ENCODE data around the gene STX10.
A peak's percentile ranks its signal among the peaks of the same experiment; 100 is the strongest.

Gene STX10

GRCh38 chr19:13115936-13116281, 34.3 kb downstream of the STX10 start:
- H4K20me1 ChIP-seq (ENCODE audit: control insufficient read depth, insufficient read depth, low read depth, low read length) = peaks cover 16% of the 10 kb centered on the region; the same call in 1 of the 2 replicates
- H3K4me1 ChIP-seq (ENCODE audit: control insufficient read depth, low read length) = peaks cover 39% of the 10 kb centered on the region
- TF ChIP-seq EZH2phosphoT487 (IDR thresholded peaks at IDR 0.05; ENCODE audit: borderline replicate concordance, low read length) (no peak), CTCF (IDR thresholded peaks at IDR 0.05; ENCODE audit: low read depth, low read length, poor library complexity, severe bottlenecking) (no peak)
- H3K79me2 ChIP-seq (ENCODE audit: control insufficient read depth, low read length) = peaks cover 53% of the 10 kb centered on the region
- H3F3A ChIP-seq (ENCODE audit: control insufficient read depth, insufficient read depth) = peaks cover 6% of the 10 kb centered on the region
- peaks cover 39% of the 10 kb centered on the region for H3K36me3 ChIP-seq (ENCODE audit: control insufficient read depth, low read length)
- H3K9me3 ChIP-seq (ENCODE audit: control insufficient read depth, insufficient read depth, low read length) = no peaks in the 10 kb centered on the region
- no peaks in the 10 kb centered on the region for H3K9me2 ChIP-seq (replicated peaks; ENCODE audit: control insufficient read depth, low read length)
- H3K27me3 ChIP-seq (ENCODE audit: control insufficient read depth, low read length) = no peaks in the 10 kb centered on the region
- H3K27ac ChIP-seq (ENCODE audit: low read depth, low read length) = peak overlapping the region; percentile 39
- peak overlapping the region; percentile 71 for H3K4me2 ChIP-seq (ENCODE audit: low read length)
- H3K4me3 ChIP-seq (ENCODE audit: low read length) = peak overlapping the region; percentile 82

GRCh38 chr19:13112555-13112954, 37.6 kb downstream of the STX10 start:
- Histone ChIP-seq H3K4me2 (ENCODE audit: low read length) (no peak overlapping the region), H3K4me1 (ENCODE audit: control insufficient read depth, low read length) (peaks cover 19% of the 10 kb centered on the region), H3K9me3 (ENCODE audit: control insufficient read depth, insufficient read depth, low read length) (no peaks in the 10 kb centered on the region), H3K36me3 (ENCODE audit: control insufficient read depth, low read length) (peaks cover 38% of the 10 kb centered on the region), H3K79me2 (ENCODE audit: control insufficient read depth, low read length) (peaks cover 28% of the 10 kb centered on the region), H3K9me2 (replicated peaks; ENCODE audit: control insufficient read depth, low read length) (no peaks in the 10 kb centered on the region), H3K4me3 (ENCODE audit: low read length) (no peak overlapping the region), H4K20me1 (ENCODE audit: control insufficient read depth, insufficient read depth, low read depth, low read length) (no peaks in the 10 kb centered on the region), H3K27me3 (ENCODE audit: control insufficient read depth, low read length) (no peaks in the 10 kb centered on the region), H3K27ac (ENCODE audit: low read depth, low read length) (no peak overlapping the region), H3F3A (ENCODE audit: control insufficient read depth, insufficient read depth) (peaks cover 6% of the 10 kb centered on the region)
- TF ChIP-seq CTCF (IDR thresholded peaks at IDR 0.05; ENCODE audit: low read depth, low read length, poor library complexity, severe bottlenecking) (no peak), EZH2phosphoT487 (IDR thresholded peaks at IDR 0.05; ENCODE audit: borderline replicate concordance, low read length) (no peak)

GRCh38 chr19:13110099-13110610, 40.0 kb downstream of the STX10 start:
- no peaks in the 10 kb centered on the region for H3K9me3 ChIP-seq (ENCODE audit: control insufficient read depth, insufficient read depth, low read length)
- peaks cover 41% of the 10 kb centered on the region for H3K36me3 ChIP-seq (ENCODE audit: control insufficient read depth, low read length)
- no peak overlapping the region for H3K4me3 ChIP-seq (ENCODE audit: low read length)
- no peaks in the 10 kb centered on the region for H3K9me2 ChIP-seq (replicated peaks; ENCODE audit: control insufficient read depth, low read length)
- H4K20me1 ChIP-seq (ENCODE audit: control insufficient read depth, insufficient read depth, low read depth, low read length) = no peaks in the 10 kb centered on the region
- H3K27me3 ChIP-seq (ENCODE audit: control insufficient read depth, low read length) = no peaks in the 10 kb centered on the region
- peaks cover 21% of the 10 kb centered on the region for H3K79me2 ChIP-seq (ENCODE audit: control insufficient read depth, low read length)
- H3K27ac ChIP-seq (ENCODE audit: low read depth, low read length) = no peak overlapping the region
- no peak overlapping the region for H3K4me2 ChIP-seq (ENCODE audit: low read length)
- peaks cover 4% of the 10 kb centered on the region; the same call in 1 of the 2 replicates for H3F3A ChIP-seq (ENCODE audit: control insufficient read depth, insufficient read depth)
- H3K4me1 ChIP-seq (ENCODE audit: control insufficient read depth, low read length) = peaks cover 17% of the 10 kb centered on the region
- TF ChIP-seq EZH2phosphoT487 (IDR thresholded peaks at IDR 0.05; ENCODE audit: borderline replicate concordance, low read length) (no peak), CTCF (IDR thresholded peaks at IDR 0.05; ENCODE audit: low read depth, low read length, poor library complexity, severe bottlenecking) (no peak)

Measured in DOHH2 (cell line).